ENCODE measurements around the gene CAMK2N2. TPM values are rescaled to one million over a fixed set of nuclear protein-coding genes. Genes with fewer than 3 reads are reported as not detected.

CAMK2N2 gene
- total and polyA plus RNA-seq, 4 donors: 0.03 to 0.58 (median 0.17) TPM

GRCh38 chr3:184211718-184212117, 49.6 kb downstream of the CAMK2N2 start:
- ATAC-seq (ENCODE audit: insufficient read depth, low FRiP score) (no peak), DNase-seq (no peak)
- Histone ChIP-seq H3K4me3 (no peak overlapping the region), H3K27ac (ENCODE audit: low read depth in 1 of 2, low read length in 1 of 2) (no peak overlapping the region), H3K9me3 (ENCODE audit: control insufficient read depth in 4 of 4, insufficient read depth in 3 of 4, low read length in 3 of 4) (no peaks in the 10 kb centered on the region), H3K27me3 (ENCODE audit: control insufficient read depth in 3 of 3, insufficient read depth in 3 of 3, low read length in 2 of 3) (no peaks in the 10 kb centered on the region), H3K9ac (ENCODE audit: insufficient read depth in 1 of 2, low read length in 2 of 2) (no peak overlapping the region), H3K36me3 (ENCODE audit: control insufficient read depth in 4 of 4, insufficient read depth in 4 of 4, low read length in 4 of 4) (no peaks in the 10 kb centered on the region), H3K4me1 (ENCODE audit: control insufficient read depth in 5 of 5, insufficient read depth in 5 of 5, low read length in 5 of 5) (peaks cover 0 to 2% (median 0%) of the 10 kb centered on the region in 5 donors)
- TF ChIP-seq CTCF (IDR thresholded peaks at IDR 0.05; ENCODE audit: control extremely low read depth, extremely low read depth): no peak
- 84 to 87% methylated on average over 5 of the region's 5 CpGs for WGBS, 2 donors

- no peaks in the 10 kb centered on the region for H3K27me3 ChIP-seq (ENCODE audit: control insufficient read depth in 3 of 3, insufficient read depth in 3 of 3, low read length in 2 of 3)
- no peak for TF ChIP-seq CTCF (IDR thresholded peaks at IDR 0.05; ENCODE audit: control extremely low read depth, extremely low read depth)
- H3K36me3 ChIP-seq (ENCODE audit: control insufficient read depth in 4 of 4, insufficient read depth in 4 of 4, low read length in 4 of 4): no peaks in the 10 kb centered on the region
- no peak overlapping the region for H3K27ac ChIP-seq (ENCODE audit: low read depth in 1 of 2, low read length in 1 of 2)
- no peak overlapping the region for H3K4me3 ChIP-seq
- WGBS, 2 donors: 86% methylated on average over 5 of the region's 5 CpGs
- H3K9me3 ChIP-seq (ENCODE audit: control insufficient read depth in 4 of 4, insufficient read depth in 3 of 4, low read length in 3 of 4): no peaks in the 10 kb centered on the region
- DNase-seq (no peak), ATAC-seq (ENCODE audit: insufficient read depth, low FRiP score) (no peak)
- peaks cover 0 to 2% (median 0%) of the 10 kb centered on the region in 5 donors for H3K4me1 ChIP-seq (ENCODE audit: control insufficient read depth in 5 of 5, insufficient read depth in 5 of 5, low read length in 5 of 5)
- H3K9ac ChIP-seq (ENCODE audit: insufficient read depth in 1 of 2, low read length in 2 of 2): no peak overlapping the region
These were observed 50.1 kb downstream of the CAMK2N2 start for GRCh38 chr3:184211297-184211696.

Small RNA genes within 50 kb of the gene (small RNA-seq; reads per million reads assigned to genes)
- 0.06 reads per million for gene MIR1224 (ENCODE audit: low replicate concordance)

Other genes with a start within 250 kb of the CAMK2N2 start
- 10 to 100 TPM; 29.5 to 78.1 TPM for gene ABCC5, start 243.7 kb downstream of the CAMK2N2 start, total RNA-seq
- gene ABCC5, start 243.7 kb downstream of the CAMK2N2 start, polyA plus RNA-seq: 10 to 100 TPM; 12.1 to 12.4 TPM
- not detected for gene HTR3D, start 229.8 kb downstream of the CAMK2N2 start, total RNA-seq
- not detected for gene HTR3D, start 229.8 kb downstream of the CAMK2N2 start, polyA plus RNA-seq
- gene HTR3C, start 208.5 kb downstream of the CAMK2N2 start, total RNA-seq: under 1 TPM in 1 of 2 donors, not detected in 1; 0.46 TPM
- under 1 TPM; 0.09 to 0.47 TPM for gene HTR3C, start 208.5 kb downstream of the CAMK2N2 start, polyA plus RNA-seq
- gene HTR3E, start 164.5 kb downstream of the CAMK2N2 start, total RNA-seq: not detected
- not detected for gene HTR3E, start 164.5 kb downstream of the CAMK2N2 start, polyA plus RNA-seq
- gene EIF2B5, start 126.2 kb downstream of the CAMK2N2 start, total RNA-seq: 10 to 100 TPM; 32.5 to 36.0 TPM
- 10 to 100 TPM; 39.7 to 43.2 TPM for gene EIF2B5, start 126.2 kb downstream of the CAMK2N2 start, polyA plus RNA-seq
- gene DVL3, start 106.2 kb downstream of the CAMK2N2 start, total RNA-seq: 10 to 100 TPM; 51.8 to 73.5 TPM
- 10 to 100 TPM; 37.8 to 39.9 TPM for gene DVL3, start 106.2 kb downstream of the CAMK2N2 start, polyA plus RNA-seq
- 100 to 1,000 TPM; 173 to 333 TPM for gene AP2M1, start 86.7 kb downstream of the CAMK2N2 start, total RNA-seq
- gene AP2M1, start 86.7 kb downstream of the CAMK2N2 start, polyA plus RNA-seq: 100 to 1,000 TPM; 153 to 329 TPM
- 10 to 100 TPM; 44.7 to 81.8 TPM for gene ABCF3, start 75.4 kb downstream of the CAMK2N2 start, total RNA-seq
- gene ABCF3, start 75.4 kb downstream of the CAMK2N2 start, polyA plus RNA-seq: 10 to 100 TPM; 47.5 to 51.4 TPM
- 1 to 10 TPM; 1.6 to 1.7 TPM for gene VWA5B2, start 32.0 kb downstream of the CAMK2N2 start, total RNA-seq
- gene VWA5B2, start 32.0 kb downstream of the CAMK2N2 start, polyA plus RNA-seq: under 1 TPM; 0.12 to 0.15 TPM
- 10 to 100 TPM; 24.7 to 54.8 TPM for gene ALG3, start 12.6 kb downstream of the CAMK2N2 start, total RNA-seq
- gene ALG3, start 12.6 kb downstream of the CAMK2N2 start, polyA plus RNA-seq: 10 to 100 TPM; 32.2 to 68.0 TPM
- gene EEF1AKMT4, start 11.9 kb downstream of the CAMK2N2 start, total RNA-seq: 1 to 10 TPM; 2.3 to 4.6 TPM
- 10 to 100 TPM in 1 of 2 donors, 1 to 10 TPM in 1; 5.2 to 12.2 TPM for gene EEF1AKMT4, start 11.9 kb downstream of the CAMK2N2 start, polyA plus RNA-seq
- under 1 TPM in 1 of 2 donors, not detected in 1; 0.15 TPM for gene ECE2, start 14.5 kb upstream of the CAMK2N2 start, total RNA-seq
- gene ECE2, start 14.5 kb upstream of the CAMK2N2 start, polyA plus RNA-seq: not detected
- 100 to 1,000 TPM; 119 to 214 TPM for gene PSMD2, start 37.7 kb upstream of the CAMK2N2 start, total RNA-seq
- 100 to 1,000 TPM in 1 of 2 donors, 10 to 100 TPM in 1; 78.7 to 222 TPM for gene PSMD2, start 37.7 kb upstream of the CAMK2N2 start, polyA plus RNA-seq
- gene EIF4G1, start 53.1 kb upstream of the CAMK2N2 start, total RNA-seq: 100 to 1,000 TPM; 211 to 419 TPM
- gene EIF4G1, start 53.1 kb upstream of the CAMK2N2 start, polyA plus RNA-seq: 100 to 1,000 TPM; 201 to 241 TPM
- 10 to 100 TPM; 15.8 to 21.4 TPM for gene FAM131A, start 76.0 kb upstream of the CAMK2N2 start, total RNA-seq
- 10 to 100 TPM; 12.9 to 15.5 TPM for gene FAM131A, start 76.0 kb upstream of the CAMK2N2 start, polyA plus RNA-seq
- gene CLCN2, start 100.1 kb upstream of the CAMK2N2 start, total RNA-seq: 1 to 10 TPM; 5.7 to 8.7 TPM
- 1 to 10 TPM; 2.7 to 5.0 TPM for gene CLCN2, start 100.1 kb upstream of the CAMK2N2 start, polyA plus RNA-seq
- gene POLR2H, start 100.2 kb upstream of the CAMK2N2 start, total RNA-seq: 10 to 100 TPM; 46.4 to 71.7 TPM
- 100 to 1,000 TPM in 1 of 2 donors, 10 to 100 TPM in 1; 93.2 to 139 TPM for gene POLR2H, start 100.2 kb upstream of the CAMK2N2 start, polyA plus RNA-seq
- gene THPO, start 116.7 kb upstream of the CAMK2N2 start, total RNA-seq: under 1 TPM; 0.17 to 0.31 TPM
- under 1 TPM; 0.18 to 0.22 TPM for gene THPO, start 116.7 kb upstream of the CAMK2N2 start, polyA plus RNA-seq
- gene CHRD, start 118.5 kb upstream of the CAMK2N2 start, total RNA-seq: 10 to 100 TPM in 1 of 2 donors, 1 to 10 TPM in 1; 6.7 to 16.7 TPM
- 1 to 10 TPM; 4.2 to 4.9 TPM for gene CHRD, start 118.5 kb upstream of the CAMK2N2 start, polyA plus RNA-seq

All from lung (tissue), 13 donors.